ENCODE measurements around the gene IQSEC3.
"Not testable (repeated sequence)": the region's sequence is repeated elsewhere in the genome, so short reads cannot be mapped to it uniquely, and the experiment has no call there.

IQSEC3 gene

DNA sequence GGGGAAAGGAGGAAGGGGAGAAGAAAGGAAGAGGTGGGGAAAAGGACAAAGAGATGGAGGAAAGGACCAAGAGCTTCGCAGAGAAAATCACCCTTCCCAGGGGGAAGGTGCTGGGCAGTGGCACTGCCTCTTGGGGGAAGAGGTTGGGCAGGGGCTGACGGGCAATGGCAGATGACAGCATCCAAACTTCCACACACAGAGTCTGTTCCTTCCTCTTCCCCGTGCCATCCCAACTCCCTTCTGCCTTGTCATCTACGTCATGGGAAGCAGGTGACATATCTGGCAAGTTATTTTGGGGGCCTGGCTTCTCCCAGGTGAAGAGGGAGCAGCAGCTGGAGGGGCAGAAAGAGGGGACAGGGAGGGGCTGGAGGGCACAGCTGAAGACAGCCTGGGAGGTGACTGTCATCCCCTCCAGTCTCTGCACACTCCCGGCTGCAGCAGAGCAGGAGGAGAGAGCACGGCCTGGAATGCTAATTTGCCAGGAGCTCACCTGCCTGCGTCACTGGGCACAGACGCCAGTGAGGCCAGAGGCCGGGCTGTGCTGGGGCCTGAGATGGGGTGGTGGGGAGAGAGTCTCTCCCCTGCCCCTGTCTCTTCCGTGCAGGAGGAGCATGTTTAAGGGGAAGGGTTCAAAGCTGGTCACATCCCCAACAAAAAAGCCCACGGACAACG lies 43.9 kb upstream of the IQSEC3 start (continued):
- TF ChIP-seq, protein P1, sequence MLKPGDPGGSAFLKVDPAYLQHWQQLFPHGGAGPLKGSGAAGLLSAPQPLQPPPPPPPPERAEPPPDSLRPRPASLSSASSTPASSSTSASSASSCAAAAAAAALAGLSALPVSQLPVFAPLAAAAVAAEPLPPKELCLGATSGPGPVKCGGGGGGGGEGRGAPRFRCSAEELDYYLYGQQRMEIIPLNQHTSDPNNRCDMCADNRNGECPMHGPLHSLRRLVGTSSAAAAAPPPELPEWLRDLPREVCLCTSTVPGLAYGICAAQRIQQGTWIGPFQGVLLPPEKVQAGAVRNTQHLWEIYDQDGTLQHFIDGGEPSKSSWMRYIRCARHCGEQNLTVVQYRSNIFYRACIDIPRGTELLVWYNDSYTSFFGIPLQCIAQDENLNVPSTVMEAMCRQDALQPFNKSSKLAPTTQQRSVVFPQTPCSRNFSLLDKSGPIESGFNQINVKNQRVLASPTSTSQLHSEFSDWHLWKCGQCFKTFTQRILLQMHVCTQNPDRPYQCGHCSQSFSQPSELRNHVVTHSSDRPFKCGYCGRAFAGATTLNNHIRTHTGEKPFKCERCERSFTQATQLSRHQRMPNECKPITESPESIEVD (tag by site-specific recombination; IDR thresholded peaks at IDR 0.05), result no peak
- TF ChIP-seq ZNF664 (tag by site-specific recombination; IDR thresholded peaks at IDR 0.05) (no peak), OSR2 (tag by site-specific recombination; IDR thresholded peaks at IDR 0.05) (no peak), PRDM1 (tag by site-specific recombination; IDR thresholded peaks at IDR 0.05) (0 out of 2 replicates have a peak, but pooled peaks have one; percentile 51)
- TF ChIP-seq, protein P2, sequence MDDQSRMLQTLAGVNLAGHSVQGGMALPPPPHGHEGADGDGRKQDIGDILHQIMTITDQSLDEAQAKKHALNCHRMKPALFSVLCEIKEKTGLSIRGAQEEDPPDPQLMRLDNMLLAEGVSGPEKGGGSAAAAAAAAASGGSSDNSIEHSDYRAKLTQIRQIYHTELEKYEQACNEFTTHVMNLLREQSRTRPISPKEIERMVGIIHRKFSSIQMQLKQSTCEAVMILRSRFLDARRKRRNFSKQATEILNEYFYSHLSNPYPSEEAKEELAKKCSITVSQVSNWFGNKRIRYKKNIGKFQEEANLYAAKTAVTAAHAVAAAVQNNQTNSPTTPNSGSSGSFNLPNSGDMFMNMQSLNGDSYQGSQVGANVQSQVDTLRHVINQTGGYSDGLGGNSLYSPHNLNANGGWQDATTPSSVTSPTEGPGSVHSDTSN (CRISPR knock-in tag; IDR thresholded peaks at IDR 0.05), result no peak

DNA sequence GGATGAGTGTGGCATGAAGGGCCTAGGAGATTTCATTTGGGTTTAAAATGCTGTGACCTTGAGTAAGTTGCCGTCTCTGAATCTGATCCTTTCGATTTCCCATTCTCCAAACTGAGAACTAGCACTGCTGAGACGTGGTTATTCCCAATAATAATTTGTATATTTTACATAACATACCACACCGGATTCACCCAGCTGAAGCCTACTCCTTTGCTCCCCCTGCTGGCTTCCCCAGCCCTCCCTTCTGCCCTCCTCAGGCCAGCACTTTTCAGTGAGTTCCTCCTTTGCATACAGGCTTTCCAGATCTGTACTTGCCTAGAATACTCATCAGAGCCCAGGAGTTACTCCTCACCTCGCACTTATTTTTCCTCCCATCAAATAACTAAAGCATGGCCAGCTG lies 38.7 kb upstream of the IQSEC3 start:
- H3K4me1 ChIP-seq (ENCODE audit: control insufficient read depth, insufficient read depth, low read length); POLR2A ChIA-PET; H3K27ac ChIP-seq (ENCODE audit: extremely low read depth, low read depth, low read length); H3K36me3 ChIP-seq (ENCODE audit: control insufficient read depth in 2 of 2, insufficient read depth in 1 of 2, low read length in 2 of 2); CTCF ChIA-PET; H3K4me3 ChIP-seq (ENCODE audit: low read depth, low read length); H3K9me3 ChIP-seq (ENCODE audit: control insufficient read depth, insufficient read depth, low read depth, low read length): not testable (repeated sequence)

DNA sequence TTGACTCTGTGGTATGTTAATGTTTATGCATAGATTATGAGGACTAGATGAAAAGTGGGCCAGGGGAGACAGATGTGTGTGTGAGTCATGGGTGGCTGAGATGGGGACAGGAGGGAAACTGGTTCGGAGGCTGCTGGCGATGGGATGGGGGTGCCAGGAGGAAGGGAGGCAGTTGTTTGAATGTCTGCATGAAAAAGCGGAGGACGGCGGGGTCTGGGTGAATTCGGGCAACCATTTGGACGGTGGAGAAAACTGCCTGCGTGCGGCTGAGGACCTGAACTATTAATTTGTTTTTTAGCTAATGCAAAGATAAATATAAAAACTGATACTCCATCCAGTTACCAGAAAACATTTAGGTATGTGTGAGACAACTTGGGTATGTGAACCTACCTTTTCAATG lies 27.8 kb upstream of the IQSEC3 start:
- POLR2A ChIA-PET; H3K4me1 ChIP-seq (ENCODE audit: control insufficient read depth, insufficient read depth, low read length); H3K4me3 ChIP-seq (ENCODE audit: low read depth, low read length); CTCF ChIA-PET; H3K36me3 ChIP-seq (ENCODE audit: control insufficient read depth in 2 of 2, insufficient read depth in 1 of 2, low read length in 2 of 2); H3K9me3 ChIP-seq (ENCODE audit: control insufficient read depth, insufficient read depth, low read depth, low read length); H3K27ac ChIP-seq (ENCODE audit: extremely low read depth, low read depth, low read length): not testable (repeated sequence)

DNA sequence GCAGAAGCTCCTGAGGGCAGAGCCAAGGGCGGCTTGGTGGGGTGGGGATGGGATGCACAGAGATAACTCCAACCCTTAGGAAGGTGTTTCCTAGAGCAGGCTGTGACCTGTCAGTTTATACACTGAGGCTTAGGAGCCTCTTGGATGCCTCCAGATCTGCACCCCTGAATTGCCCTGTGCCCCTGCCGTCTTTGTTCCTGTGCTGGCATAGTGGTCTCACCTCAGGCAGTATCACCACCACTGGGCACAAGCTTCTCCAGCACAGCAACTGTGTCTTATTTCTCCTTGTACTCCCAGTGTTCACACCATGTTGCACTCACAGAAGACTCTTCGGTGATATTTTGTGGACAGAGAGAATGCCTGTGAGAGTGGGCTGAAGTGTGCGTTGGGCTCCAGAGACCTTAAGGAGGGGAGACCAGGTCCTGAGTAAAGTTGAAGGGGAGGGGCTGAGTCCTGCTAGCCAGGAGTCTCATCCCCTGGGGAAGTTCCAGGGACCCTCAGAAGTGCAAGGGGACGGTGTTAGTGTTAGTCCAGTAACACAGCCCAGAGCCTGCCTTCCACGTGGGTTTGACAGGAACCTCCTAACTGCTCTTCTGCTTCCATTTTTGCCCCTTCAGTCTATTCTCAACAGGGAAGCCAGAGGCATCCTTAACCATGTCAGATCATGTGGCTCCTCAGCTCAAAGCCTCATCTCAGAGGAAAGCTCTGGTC lies 26.9 kb upstream of the IQSEC3 start:
- H3K9me3 ChIP-seq (ENCODE audit: control insufficient read depth, insufficient read depth, low read depth, low read length); H3K4me1 ChIP-seq (ENCODE audit: control insufficient read depth, insufficient read depth, low read length); H3K27ac ChIP-seq (ENCODE audit: extremely low read depth, low read depth, low read length); H3K36me3 ChIP-seq (ENCODE audit: control insufficient read depth in 2 of 2, insufficient read depth in 1 of 2, low read length in 2 of 2); H3K4me3 ChIP-seq (ENCODE audit: low read depth, low read length); CTCF ChIA-PET; POLR2A ChIA-PET: not testable (repeated sequence)

DNA sequence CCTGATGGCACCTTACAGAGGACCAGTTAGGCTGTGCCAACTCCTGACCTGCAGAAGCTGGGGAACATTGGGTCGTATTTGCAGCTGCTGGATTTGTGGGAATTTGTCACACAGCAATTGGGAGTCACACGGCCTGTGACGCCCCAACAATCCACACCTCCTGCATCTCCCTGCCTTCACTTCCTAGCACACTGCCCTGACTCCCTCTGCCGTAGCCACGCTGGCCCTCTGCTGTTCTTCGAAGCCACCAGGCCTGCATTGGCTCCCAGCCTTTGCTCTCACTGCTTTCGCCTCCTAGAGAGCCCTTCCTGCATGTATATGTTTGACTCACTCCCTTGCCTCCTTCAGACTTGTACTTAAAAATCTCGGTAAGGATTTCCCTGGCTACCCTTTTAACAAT lies 22.2 kb upstream of the IQSEC3 start:
- CTCF ChIA-PET; H3K27ac ChIP-seq (ENCODE audit: extremely low read depth, low read depth, low read length); H3K36me3 ChIP-seq (ENCODE audit: control insufficient read depth in 2 of 2, insufficient read depth in 1 of 2, low read length in 2 of 2); H3K4me3 ChIP-seq (ENCODE audit: low read depth, low read length); POLR2A ChIA-PET; H3K4me1 ChIP-seq (ENCODE audit: control insufficient read depth, insufficient read depth, low read length); H3K9me3 ChIP-seq (ENCODE audit: control insufficient read depth, insufficient read depth, low read depth, low read length): not testable (repeated sequence)

DNA sequence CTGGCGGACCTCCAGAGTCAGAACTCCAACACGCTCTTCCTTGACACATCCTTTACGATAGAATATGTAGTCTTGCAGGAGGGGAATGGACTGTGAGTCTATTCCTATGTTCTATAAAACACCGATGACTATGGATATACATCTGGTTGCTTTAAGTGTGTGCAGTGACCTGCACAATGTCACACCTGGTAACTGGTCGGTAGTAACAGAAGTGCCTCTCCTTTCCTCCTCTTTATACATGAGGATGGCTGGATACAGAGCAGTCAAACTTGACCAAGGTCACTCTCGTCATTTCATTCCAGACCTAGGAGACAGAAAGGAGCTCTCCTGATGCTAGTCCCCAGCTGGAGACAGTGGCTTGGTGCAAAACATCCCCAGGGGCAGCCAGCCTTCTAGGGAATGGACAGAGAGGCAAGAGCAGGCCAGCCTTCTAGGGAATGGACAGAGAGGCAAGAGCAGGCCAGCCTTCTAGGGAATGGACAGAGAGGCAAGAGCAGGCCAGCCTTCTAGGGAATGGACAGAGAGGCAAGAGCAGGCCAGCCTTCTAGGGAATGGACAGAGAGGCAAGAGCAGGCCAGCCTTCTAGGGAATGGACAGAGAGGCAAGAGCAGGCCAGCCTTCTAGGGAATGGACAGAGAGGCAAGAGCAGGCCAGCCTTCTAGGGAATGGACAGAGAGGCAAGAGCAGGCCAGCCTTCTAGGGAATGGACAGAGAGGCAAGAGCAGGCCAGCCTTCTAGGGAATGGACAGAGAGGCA lies 21.2 kb upstream of the IQSEC3 start:
- H3K4me1 ChIP-seq (ENCODE audit: control insufficient read depth, insufficient read depth, low read length); CTCF ChIA-PET; H3K27ac ChIP-seq (ENCODE audit: extremely low read depth, low read depth, low read length); H3K36me3 ChIP-seq (ENCODE audit: control insufficient read depth in 2 of 2, insufficient read depth in 1 of 2, low read length in 2 of 2); H3K9me3 ChIP-seq (ENCODE audit: control insufficient read depth, insufficient read depth, low read depth, low read length); POLR2A ChIA-PET; H3K4me3 ChIP-seq (ENCODE audit: low read depth, low read length): not testable (repeated sequence)

DNA sequence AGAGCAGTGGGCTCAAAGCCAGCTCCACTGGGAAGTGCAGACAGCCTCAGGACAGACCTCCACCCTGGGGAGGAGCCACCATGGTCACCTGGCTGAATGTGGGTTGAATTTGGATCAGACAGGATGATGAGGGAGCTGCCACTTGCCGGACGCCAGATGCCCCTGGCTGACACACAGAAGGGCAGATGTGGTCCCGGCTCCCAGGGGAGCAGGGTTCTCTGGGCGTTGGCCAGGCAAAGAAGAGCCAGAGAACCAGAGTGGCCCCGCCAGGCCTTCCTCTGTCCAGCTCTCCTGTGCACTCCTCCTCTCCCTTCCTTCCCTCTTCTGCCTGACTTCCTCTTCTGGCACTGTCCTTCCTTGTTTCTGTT lies 20.6 kb upstream of the IQSEC3 start:
- H3K36me3 ChIP-seq (ENCODE audit: control insufficient read depth in 2 of 2, insufficient read depth in 1 of 2, low read length in 2 of 2); H3K27ac ChIP-seq (ENCODE audit: extremely low read depth, low read depth, low read length); H3K9me3 ChIP-seq (ENCODE audit: control insufficient read depth, insufficient read depth, low read depth, low read length); CTCF ChIA-PET; H3K4me3 ChIP-seq (ENCODE audit: low read depth, low read length); POLR2A ChIA-PET; H3K4me1 ChIP-seq (ENCODE audit: control insufficient read depth, insufficient read depth, low read length): not testable (repeated sequence)
